ENCODE results near the gene MDN1. TPM values are rescaled to one million over a fixed set of nuclear protein-coding genes. Genes with fewer than 3 reads are reported as not detected.

MDN1 gene
- total RNA-seq, 1 experiment from 2014 or later: 20.5 TPM

- TF ChIP-seq CTCF (conservative IDR thresholded peaks at IDR 0.05; ENCODE audit: low read depth, low read length) (no peak), EZH2phosphoT487 (IDR thresholded peaks at IDR 0.05; ENCODE audit: borderline replicate concordance, low read length) (no peak), EZH2 (IDR thresholded peaks at IDR 0.05; ENCODE audit: low read length, unreplicated experiment) (no peak)
- no peaks in the 10 kb centered on the region for H4K20me1 ChIP-seq (ENCODE audit: low read length)
- ATAC-seq (no peak), DNase-seq (no peak)
- no peaks in the 10 kb centered on the region for H3K9me2 ChIP-seq (replicated peaks; ENCODE audit: low read length)
- peaks cover 27% of the 10 kb centered on the region; the same call in 1 of the 2 replicates for H3K36me3 ChIP-seq (ENCODE audit: low read depth, low read length)
- H3K9me3 ChIP-seq (ENCODE audit: low read length): no peaks in the 10 kb centered on the region
- H3K27me3 ChIP-seq (ENCODE audit: low read length): no peaks in the 10 kb centered on the region
- no peaks in the 10 kb centered on the region for H3F3A ChIP-seq (ENCODE audit: low read length, unreplicated experiment)
- intact Hi-C loops (cut with micrococcal nuclease): no loop called here
- H2AFZ ChIP-seq (ENCODE audit: low read length): no peak overlapping the region
- H3K4me2 ChIP-seq (ENCODE audit: low read length): no peak overlapping the region
- no peaks in the 10 kb centered on the region for H3K79me2 ChIP-seq (ENCODE audit: low read length)
- no TSS peak for BruUV-seq (replicated peaks)
- ChIA-PET CTCF (no interaction called here), POLR2A (ENCODE audit: unreplicated experiment) (no interaction called here)
- H3K27ac ChIP-seq (ENCODE audit: low read length): no peak overlapping the region
- no peak overlapping the region for H3K9ac ChIP-seq (ENCODE audit: low read length)
- no peaks in the 10 kb centered on the region for H3K4me1 ChIP-seq (ENCODE audit: insufficient read depth, low read length)
- no peak overlapping the region for H3K4me3 ChIP-seq (ENCODE audit: low read length)
Measured at GRCh38 chr6:89680551-89680950, 139.0 kb downstream of the MDN1 start.

GRCh38 chr6:89680150-89680549, 139.4 kb downstream of the MDN1 start:
- no peaks in the 10 kb centered on the region for H3K27me3 ChIP-seq (ENCODE audit: low read length)
- no peak overlapping the region for H3K4me2 ChIP-seq (ENCODE audit: low read length)
- no TSS peak for BruUV-seq (replicated peaks)
- ATAC-seq (no peak), DNase-seq (no peak)
- TF ChIP-seq CTCF (conservative IDR thresholded peaks at IDR 0.05; ENCODE audit: low read depth, low read length) (no peak), EZH2phosphoT487 (IDR thresholded peaks at IDR 0.05; ENCODE audit: borderline replicate concordance, low read length) (no peak), EZH2 (IDR thresholded peaks at IDR 0.05; ENCODE audit: low read length, unreplicated experiment) (no peak)
- H3K4me3 ChIP-seq (ENCODE audit: low read length): no peak overlapping the region
- no peaks in the 10 kb centered on the region for H3K9me3 ChIP-seq (ENCODE audit: low read length)
- no peaks in the 10 kb centered on the region for H3K79me2 ChIP-seq (ENCODE audit: low read length)
- no peak overlapping the region for H3K27ac ChIP-seq (ENCODE audit: low read length)
- intact Hi-C loops (cut with micrococcal nuclease): no loop called here
- no peaks in the 10 kb centered on the region for H3K9me2 ChIP-seq (replicated peaks; ENCODE audit: low read length)
- H3K4me1 ChIP-seq (ENCODE audit: insufficient read depth, low read length): no peaks in the 10 kb centered on the region
- no peaks in the 10 kb centered on the region for H4K20me1 ChIP-seq (ENCODE audit: low read length)
- H3K9ac ChIP-seq (ENCODE audit: low read length): no peak overlapping the region
- peaks cover 28% of the 10 kb centered on the region; the same call in 1 of the 2 replicates for H3K36me3 ChIP-seq (ENCODE audit: low read depth, low read length)
- H3F3A ChIP-seq (ENCODE audit: low read length, unreplicated experiment): no peaks in the 10 kb centered on the region
- CTCF ChIA-PET: no interaction called here
- H2AFZ ChIP-seq (ENCODE audit: low read length): no peak overlapping the region
- POLR2A ChIA-PET (ENCODE audit: unreplicated experiment): no interaction called here

GRCh38 chr6:89679215-89680120, 140.1 kb downstream of the MDN1 start:
- TF ChIP-seq EZH2 (IDR thresholded peaks at IDR 0.05; ENCODE audit: low read length, unreplicated experiment): no peak
- no peak for TF ChIP-seq EZH2phosphoT487 (IDR thresholded peaks at IDR 0.05; ENCODE audit: borderline replicate concordance, low read length)
- TF ChIP-seq CTCF (conservative IDR thresholded peaks at IDR 0.05; ENCODE audit: low read depth, low read length): no peak
- peaks cover 26% of the 10 kb centered on the region; the same call in 1 of the 2 replicates for H3K36me3 ChIP-seq (ENCODE audit: low read depth, low read length)
- H3K4me3 ChIP-seq (ENCODE audit: low read length): no peak overlapping the region
- no peaks in the 10 kb centered on the region for H4K20me1 ChIP-seq (ENCODE audit: low read length)
- no peak overlapping the region for H3K4me2 ChIP-seq (ENCODE audit: low read length)
- no TSS peak for BruUV-seq (replicated peaks)
- no peaks in the 10 kb centered on the region for H3K27me3 ChIP-seq (ENCODE audit: low read length)
- no peak overlapping the region for H3K9ac ChIP-seq (ENCODE audit: low read length)
- no peak overlapping the region for H3K27ac ChIP-seq (ENCODE audit: low read length)
- ATAC-seq: no peak
- POLR2A ChIA-PET (ENCODE audit: unreplicated experiment): no interaction called here
- H3K79me2 ChIP-seq (ENCODE audit: low read length): no peaks in the 10 kb centered on the region
- no peaks in the 10 kb centered on the region for H3F3A ChIP-seq (ENCODE audit: low read length, unreplicated experiment)
- no peak for DNase-seq
- CTCF ChIA-PET: no interaction called here
- intact Hi-C loops (cut with micrococcal nuclease): no loop called here
- no peaks in the 10 kb centered on the region for H3K9me3 ChIP-seq (ENCODE audit: low read length)
- no peaks in the 10 kb centered on the region for H3K9me2 ChIP-seq (replicated peaks; ENCODE audit: low read length)
- H3K4me1 ChIP-seq (ENCODE audit: insufficient read depth, low read length): no peaks in the 10 kb centered on the region
- no peak overlapping the region for H2AFZ ChIP-seq (ENCODE audit: low read length)
